Measurements from ENCODE around the gene RIOX2.

DNA sequence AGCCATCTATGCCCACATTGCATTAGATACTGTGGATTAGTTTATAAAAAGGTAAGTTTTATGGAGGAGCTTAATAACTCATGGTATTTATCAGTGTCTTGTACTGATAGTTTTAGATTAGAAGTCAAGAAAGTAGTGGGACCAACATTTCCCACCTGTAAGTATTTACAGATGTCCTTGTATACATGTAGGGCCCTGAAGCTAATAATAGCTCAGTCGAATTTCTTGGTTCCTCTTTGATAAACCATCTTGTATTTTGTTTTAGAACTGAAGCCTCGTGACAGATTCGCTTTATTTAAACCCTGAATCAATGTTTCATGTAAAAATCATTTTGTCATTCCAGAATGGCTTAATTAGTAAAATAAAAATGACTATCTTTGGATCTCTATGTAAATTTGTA lies 77.0 kb downstream of the RIOX2 start:
- TF ChIP-seq, protein P1, sequence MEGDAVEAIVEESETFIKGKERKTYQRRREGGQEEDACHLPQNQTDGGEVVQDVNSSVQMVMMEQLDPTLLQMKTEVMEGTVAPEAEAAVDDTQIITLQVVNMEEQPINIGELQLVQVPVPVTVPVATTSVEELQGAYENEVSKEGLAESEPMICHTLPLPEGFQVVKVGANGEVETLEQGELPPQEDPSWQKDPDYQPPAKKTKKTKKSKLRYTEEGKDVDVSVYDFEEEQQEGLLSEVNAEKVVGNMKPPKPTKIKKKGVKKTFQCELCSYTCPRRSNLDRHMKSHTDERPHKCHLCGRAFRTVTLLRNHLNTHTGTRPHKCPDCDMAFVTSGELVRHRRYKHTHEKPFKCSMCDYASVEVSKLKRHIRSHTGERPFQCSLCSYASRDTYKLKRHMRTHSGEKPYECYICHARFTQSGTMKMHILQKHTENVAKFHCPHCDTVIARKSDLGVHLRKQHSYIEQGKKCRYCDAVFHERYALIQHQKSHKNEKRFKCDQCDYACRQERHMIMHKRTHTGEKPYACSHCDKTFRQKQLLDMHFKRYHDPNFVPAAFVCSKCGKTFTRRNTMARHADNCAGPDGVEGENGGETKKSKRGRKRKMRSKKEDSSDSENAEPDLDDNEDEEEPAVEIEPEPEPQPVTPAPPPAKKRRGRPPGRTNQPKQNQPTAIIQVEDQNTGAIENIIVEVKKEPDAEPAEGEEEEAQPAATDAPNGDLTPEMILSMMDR (conservative IDR thresholded peaks at IDR 0.05; ENCODE audit: low read length), result no peak
- TF ChIP-seq EZH2phosphoT487 (IDR thresholded peaks at IDR 0.05; ENCODE audit: borderline replicate concordance, low read depth, low read length), result no peak

All from OCI-LY7 (cell line).